Stimulated activated memory B cell treated with anti-CD40 and anti-IgM and Interleukin-4, amounts not matched to agents 10 μg/mL and 1 μg/mL and 100 μg/mL, for 72 hours (primary cell): Measurements from ENCODE around the gene SYNPR.

Experiments
- ATAC-seq: fragments of 150-1000 bp; cut with Tn5 transposase; 2 replicates; pipeline ENCODE4 v1.10.0; 2021
- H3K27ac Mint-ChIP-seq: one replicate; pipeline ENCODE4 v1.8.0; 2022; ENCODE audit warnings: mild to moderate bottlenecking, mixed read lengths
- H3K27me3 Mint-ChIP-seq: one replicate; pipeline ENCODE4 v1.8.0; 2022; ENCODE audit warnings: mixed read lengths
- H3K36me3 Mint-ChIP-seq: one replicate; pipeline ENCODE4 v1.8.0; 2022; ENCODE audit warnings: mixed read lengths
- H3K4me1 Mint-ChIP-seq: one replicate; pipeline ENCODE4 v1.8.0; 2022; ENCODE audit warnings: mixed read lengths
- H3K4me3 Mint-ChIP-seq: one replicate; pipeline ENCODE4 v1.8.0; 2022; ENCODE audit warnings: mild to moderate bottlenecking, moderate library complexity, mixed read lengths
- H3K9me3 Mint-ChIP-seq: one replicate; pipeline ENCODE4 v1.8.0; 2022; ENCODE audit warnings: mixed read lengths

The SYNPR gene

DNA sequence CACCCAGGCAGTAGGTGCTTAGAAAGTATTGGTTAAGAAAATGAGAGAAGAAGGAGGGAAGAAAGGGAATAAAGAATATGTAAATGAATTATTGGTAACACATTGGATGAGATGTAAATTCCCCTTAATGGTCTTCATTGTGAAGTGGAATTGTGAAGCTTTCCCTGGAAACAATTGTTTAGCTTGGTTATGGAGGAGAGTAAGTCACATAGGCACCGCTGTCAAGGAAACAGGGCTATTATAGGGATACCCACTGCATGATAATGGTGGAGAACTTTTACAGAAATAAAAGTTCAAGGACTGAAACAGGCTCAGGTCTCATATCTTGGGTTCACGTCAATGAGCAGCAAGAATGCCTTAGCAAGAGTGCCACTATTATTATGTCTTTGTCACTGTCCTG lies 9.5 kb downstream of the SYNPR start:
- H3K36me3 Mint-ChIP-seq = no peaks in the 10 kb centered on the region
- no peaks in the 10 kb centered on the region for H3K9me3 Mint-ChIP-seq
- H3K4me3 Mint-ChIP-seq = no peak overlapping the region

DNA sequence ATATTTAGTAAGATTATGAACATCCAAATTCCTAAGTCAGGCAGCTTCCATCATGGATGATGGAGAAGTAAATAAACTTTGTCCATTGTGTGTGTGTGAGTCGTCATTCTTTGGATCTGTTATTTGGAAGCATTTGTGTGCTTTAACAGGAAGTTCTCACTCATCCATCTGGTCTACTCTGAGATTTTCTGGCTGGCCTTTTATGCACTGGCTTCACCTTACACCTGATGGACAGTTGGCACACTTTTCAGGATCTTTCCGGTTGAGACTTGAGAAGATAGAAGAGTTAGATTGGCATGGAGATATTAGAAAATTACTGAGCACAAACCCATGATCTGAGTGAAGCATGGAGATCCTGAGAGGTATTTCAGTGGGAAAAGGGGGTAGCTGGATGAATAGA lies 12.6 kb downstream of the SYNPR start:
- Mint-ChIP-seq H3K36me3 (no peaks in the 10 kb centered on the region), H3K27ac (no peak overlapping the region), H3K27me3 (no peaks in the 10 kb centered on the region), H3K4me3 (no peak overlapping the region), H3K4me1 (no peaks in the 10 kb centered on the region), H3K9me3 (no peaks in the 10 kb centered on the region)
- no peak for ATAC-seq

More for the DNA sequence above, 9.5 kb downstream of the SYNPR start:
- no peak for ATAC-seq
- H3K27me3 Mint-ChIP-seq = no peaks in the 10 kb centered on the region
- H3K27ac Mint-ChIP-seq = no peak overlapping the region
- H3K4me1 Mint-ChIP-seq = no peaks in the 10 kb centered on the region

DNA sequence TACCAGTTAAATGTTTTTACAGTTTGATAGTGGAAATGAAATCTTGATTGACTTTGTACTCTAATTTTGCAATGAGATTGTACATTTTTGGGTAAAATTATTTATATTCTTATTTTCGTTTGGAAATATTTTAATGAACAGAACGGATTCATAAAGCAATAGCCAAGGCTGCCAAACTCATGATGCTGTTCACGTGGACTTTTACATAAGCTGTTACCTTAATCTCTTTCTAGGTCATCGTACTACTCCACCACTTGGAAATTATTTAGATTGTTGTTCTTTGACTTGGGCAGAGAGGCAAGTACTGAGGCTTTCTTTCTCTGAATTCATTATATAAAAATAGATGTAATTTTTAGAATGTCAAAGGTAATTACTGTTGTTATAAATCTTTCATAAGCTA lies 16.2 kb downstream of the SYNPR start:
- H3K9me3 Mint-ChIP-seq = peaks cover 2% of the 10 kb centered on the region
- no peak overlapping the region for H3K4me3 Mint-ChIP-seq
- H3K27me3 Mint-ChIP-seq = no peaks in the 10 kb centered on the region
- ATAC-seq = no peak
- no peaks in the 10 kb centered on the region for H3K4me1 Mint-ChIP-seq
- H3K27ac Mint-ChIP-seq = no peak overlapping the region
- H3K36me3 Mint-ChIP-seq = no peaks in the 10 kb centered on the region

DNA sequence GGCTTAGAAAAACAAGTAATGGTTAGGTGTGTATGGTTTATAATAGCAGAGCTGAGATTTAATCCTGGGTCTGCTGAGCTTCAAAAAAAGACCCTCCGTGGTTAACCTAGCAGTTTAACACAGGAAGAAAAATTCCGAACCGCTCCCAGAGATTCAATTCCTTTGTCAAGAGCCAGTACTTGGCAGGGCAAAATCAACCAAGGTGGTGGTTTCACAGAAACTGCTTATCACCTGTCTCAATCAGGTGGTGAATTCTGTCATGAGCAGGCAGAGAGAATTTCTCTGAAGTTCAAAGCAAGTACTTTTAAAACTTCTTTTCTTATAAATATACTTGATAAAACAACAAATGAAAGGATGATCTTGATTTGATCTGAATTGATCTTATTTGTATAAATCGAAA lies 17.2 kb downstream of the SYNPR start:
- H3K27ac Mint-ChIP-seq = no peak overlapping the region
- no peak for ATAC-seq
- H3K4me1 Mint-ChIP-seq = no peaks in the 10 kb centered on the region
- no peak overlapping the region for H3K4me3 Mint-ChIP-seq
- H3K9me3 Mint-ChIP-seq = peaks cover 2% of the 10 kb centered on the region
- H3K27me3 Mint-ChIP-seq = no peaks in the 10 kb centered on the region
- H3K36me3 Mint-ChIP-seq = no peaks in the 10 kb centered on the region

DNA sequence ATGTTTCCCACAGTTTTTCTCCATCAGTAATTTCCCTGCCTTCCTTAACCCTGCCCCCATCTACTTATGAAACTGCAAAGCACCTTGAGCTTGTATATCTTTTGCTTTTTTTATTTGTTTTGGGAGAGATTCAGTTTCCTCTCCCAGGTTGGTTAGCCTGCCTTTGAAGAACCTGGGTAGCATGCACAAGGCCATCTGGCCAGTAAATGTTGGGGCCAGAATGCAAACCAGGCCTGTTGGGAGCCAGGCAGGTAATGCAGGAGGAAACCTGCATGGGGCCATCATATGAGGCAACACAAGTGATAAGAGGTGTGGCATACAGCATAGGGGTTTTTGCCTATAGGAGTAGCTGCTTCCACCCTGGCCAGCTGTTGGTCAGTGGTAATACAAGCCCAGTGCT lies 17.7 kb downstream of the SYNPR start:
- Mint-ChIP-seq H3K27me3 (no peaks in the 10 kb centered on the region), H3K27ac (no peak overlapping the region), H3K9me3 (peaks cover 2% of the 10 kb centered on the region), H3K4me3 (no peak overlapping the region), H3K4me1 (no peaks in the 10 kb centered on the region), H3K36me3 (no peaks in the 10 kb centered on the region)
- ATAC-seq = no peak

DNA sequence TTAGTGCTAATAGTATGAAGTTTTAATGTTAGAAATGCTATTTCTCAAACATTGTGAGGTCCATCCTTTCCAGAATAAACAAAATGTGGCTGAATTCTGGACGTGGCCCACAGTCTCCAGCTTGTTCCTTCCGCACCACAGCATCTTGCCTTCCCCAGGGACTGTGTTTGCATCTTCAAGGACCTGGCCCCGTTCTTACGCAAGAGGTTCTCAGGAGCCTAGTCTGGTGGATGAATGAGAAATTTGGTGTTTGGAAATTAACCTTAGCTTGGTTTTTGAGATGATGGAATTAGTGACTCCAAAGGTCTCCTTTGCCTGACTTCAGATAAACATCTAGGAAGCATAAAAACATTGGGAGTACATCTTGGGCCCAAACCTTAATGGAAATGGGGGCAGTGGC lies 18.1 kb downstream of the SYNPR start:
- Mint-ChIP-seq H3K9me3 (peaks cover 2% of the 10 kb centered on the region), H3K27me3 (no peaks in the 10 kb centered on the region), H3K27ac (no peak overlapping the region), H3K4me3 (no peak overlapping the region), H3K36me3 (no peaks in the 10 kb centered on the region), H3K4me1 (no peaks in the 10 kb centered on the region)
- ATAC-seq = no peak

DNA sequence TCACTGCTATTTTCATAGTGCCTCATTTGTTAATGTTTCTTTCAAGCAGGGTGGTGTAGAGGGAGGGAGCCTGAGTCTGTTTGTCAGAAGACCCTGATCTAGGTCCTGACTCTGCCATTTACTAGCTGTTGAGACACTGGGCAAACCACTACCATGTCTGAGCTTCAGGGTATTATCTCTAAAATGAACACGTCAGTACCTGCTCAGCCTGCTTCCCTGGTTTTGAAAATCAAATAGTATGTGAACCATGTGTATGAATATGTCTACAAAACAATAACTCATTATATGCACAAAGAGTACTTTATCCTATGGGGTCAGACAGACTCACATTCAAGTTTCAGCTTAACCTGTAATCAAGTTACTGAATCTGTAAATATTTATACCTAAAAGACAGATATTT lies 25.1 kb downstream of the SYNPR start:
- no peaks in the 10 kb centered on the region for H3K27me3 Mint-ChIP-seq
- ATAC-seq = no peak
- H3K4me1 Mint-ChIP-seq = no peaks in the 10 kb centered on the region
- no peak overlapping the region for H3K4me3 Mint-ChIP-seq
- H3K9me3 Mint-ChIP-seq = peaks cover 2% of the 10 kb centered on the region
- H3K36me3 Mint-ChIP-seq = no peaks in the 10 kb centered on the region
- H3K27ac Mint-ChIP-seq = no peak overlapping the region

DNA sequence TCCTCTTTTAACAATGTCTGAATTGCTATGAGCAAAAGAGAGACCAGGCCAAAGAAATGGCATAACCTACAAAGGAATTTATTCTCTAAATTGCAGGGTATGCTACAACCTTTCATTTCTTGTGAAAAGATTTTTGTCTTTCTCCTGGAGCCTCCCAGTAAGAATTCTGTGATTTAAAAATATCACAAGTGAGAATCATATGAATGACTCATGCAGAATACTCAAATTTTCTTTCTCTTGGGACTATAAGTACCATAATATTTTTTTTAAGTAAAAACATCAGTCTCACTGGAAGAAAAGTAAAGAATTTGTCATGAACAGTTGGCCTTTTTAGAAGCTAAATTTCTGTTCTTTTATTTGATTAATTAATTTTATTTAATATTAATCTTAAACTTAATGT lies 26.3 kb downstream of the SYNPR start:
- H3K9me3 Mint-ChIP-seq = no peaks in the 10 kb centered on the region
- H3K27me3 Mint-ChIP-seq = no peaks in the 10 kb centered on the region
- H3K4me1 Mint-ChIP-seq = no peaks in the 10 kb centered on the region
- H3K27ac Mint-ChIP-seq = no peak overlapping the region
- no peak for ATAC-seq
- H3K36me3 Mint-ChIP-seq = no peaks in the 10 kb centered on the region
- no peak overlapping the region for H3K4me3 Mint-ChIP-seq

DNA sequence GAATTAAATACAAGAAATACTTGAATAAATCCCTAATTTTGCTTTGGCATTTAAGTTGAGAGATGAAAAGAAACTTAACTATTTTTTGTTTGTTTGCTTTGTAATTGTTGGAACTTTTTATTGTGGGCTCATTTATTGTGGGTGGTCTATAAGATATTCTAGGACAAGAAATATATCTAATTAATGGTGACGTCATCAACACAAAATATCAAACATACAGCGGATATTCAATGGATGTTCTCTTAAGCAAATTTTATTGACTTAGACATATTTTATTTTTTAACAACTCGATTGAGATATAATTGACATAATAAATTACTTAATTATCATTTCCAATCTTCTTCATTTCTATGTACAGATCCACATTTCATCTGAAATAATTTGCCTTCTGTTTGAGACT lies 30.0 kb downstream of the SYNPR start:
- Mint-ChIP-seq H3K9me3 (peaks cover 4% of the 10 kb centered on the region), H3K4me3 (no peak overlapping the region), H3K4me1 (no peaks in the 10 kb centered on the region), H3K36me3 (no peaks in the 10 kb centered on the region), H3K27me3 (no peaks in the 10 kb centered on the region), H3K27ac (no peak overlapping the region)
- ATAC-seq = no peak

DNA sequence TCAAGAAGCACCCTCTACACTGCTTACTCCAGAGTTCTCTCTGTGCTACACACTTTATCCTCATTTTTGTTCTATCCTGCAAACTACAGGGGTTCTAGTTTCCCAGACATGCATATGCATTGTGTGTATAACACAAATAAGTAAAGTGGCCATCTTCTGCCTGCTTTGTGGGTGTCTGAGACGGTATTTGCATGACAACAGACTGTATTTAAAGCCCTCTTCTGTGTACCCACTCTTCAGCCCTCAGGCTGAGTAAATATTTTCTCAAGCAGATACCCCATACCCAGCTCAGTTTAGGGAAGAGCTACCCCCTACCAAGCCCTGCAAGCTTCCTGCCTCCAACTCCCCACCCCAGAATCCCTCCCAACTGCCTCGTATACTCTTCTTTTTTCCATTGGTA lies 31.7 kb downstream of the SYNPR start:
- ATAC-seq = no peak
- Mint-ChIP-seq H3K4me1 (no peaks in the 10 kb centered on the region), H3K27ac (no peak overlapping the region), H3K9me3 (peaks cover 8% of the 10 kb centered on the region), H3K27me3 (no peaks in the 10 kb centered on the region), H3K36me3 (no peaks in the 10 kb centered on the region), H3K4me3 (no peak overlapping the region)

DNA sequence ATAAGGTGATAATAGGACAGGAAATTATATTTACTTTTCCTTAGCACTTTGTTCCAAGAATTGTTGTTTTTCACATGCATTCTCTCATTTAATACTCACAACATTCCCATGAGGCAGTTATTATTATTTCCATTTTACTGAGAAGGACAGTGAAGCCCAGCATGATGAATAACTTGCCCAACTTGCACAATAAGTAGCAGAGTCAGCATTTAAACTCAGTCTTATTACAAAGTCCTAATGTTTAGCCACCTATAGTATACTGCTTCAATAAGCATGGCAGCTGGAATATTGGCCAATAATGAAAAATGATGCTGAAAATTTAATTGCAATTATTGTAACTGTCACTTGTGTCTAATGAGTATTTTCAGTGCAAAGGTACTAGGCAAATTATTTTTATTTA lies 45.7 kb downstream of the SYNPR start:
- no peak overlapping the region for H3K27ac Mint-ChIP-seq
- H3K9me3 Mint-ChIP-seq = no peaks in the 10 kb centered on the region
- ATAC-seq = no peak
- H3K4me1 Mint-ChIP-seq = no peaks in the 10 kb centered on the region
- H3K36me3 Mint-ChIP-seq = no peaks in the 10 kb centered on the region
- no peaks in the 10 kb centered on the region for H3K27me3 Mint-ChIP-seq
- H3K4me3 Mint-ChIP-seq = no peak overlapping the region

DNA sequence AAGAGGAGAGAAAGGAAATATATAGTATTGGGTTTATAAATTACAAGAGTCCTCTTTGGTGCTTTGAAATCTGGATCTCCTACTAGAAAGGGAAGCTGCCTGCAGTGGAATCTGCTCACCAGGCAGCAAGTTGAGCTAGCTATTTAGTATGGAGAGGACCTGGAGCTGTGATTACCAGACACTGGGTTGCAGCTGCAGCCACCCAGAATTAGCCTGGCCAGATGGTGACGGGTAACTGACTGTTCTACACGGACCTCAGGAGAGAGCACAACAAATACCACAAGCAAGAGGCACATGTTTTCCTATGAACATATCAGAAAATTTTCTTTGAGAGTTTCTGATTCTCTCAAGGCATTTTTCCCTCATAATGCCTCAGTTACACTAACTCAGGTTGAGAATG lies 46.5 kb downstream of the SYNPR start:
- Mint-ChIP-seq H3K4me1 (no peaks in the 10 kb centered on the region), H3K4me3 (no peak overlapping the region), H3K36me3 (no peaks in the 10 kb centered on the region), H3K27ac (no peak overlapping the region), H3K27me3 (no peaks in the 10 kb centered on the region), H3K9me3 (no peaks in the 10 kb centered on the region)
- no peak for ATAC-seq

DNA sequence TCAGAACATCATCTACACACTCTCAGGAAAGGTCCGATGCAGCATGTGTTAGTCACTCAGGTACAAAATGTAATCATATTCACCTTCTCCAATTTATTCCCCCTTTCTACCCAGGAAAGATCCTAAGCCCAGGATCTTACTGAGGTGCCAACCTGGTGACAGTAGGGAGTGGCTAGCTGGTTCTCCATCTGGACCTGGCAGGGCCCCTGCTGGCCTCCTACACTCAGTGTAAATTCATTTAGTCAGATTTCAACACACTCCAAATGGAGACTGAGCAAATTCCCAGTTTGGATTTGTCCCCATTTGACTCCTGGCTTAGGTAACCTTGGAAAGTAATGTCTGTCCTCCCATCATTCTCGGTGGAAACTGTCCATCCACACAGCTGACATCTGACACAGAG lies 47.3 kb downstream of the SYNPR start:
- no peak overlapping the region for H3K27ac Mint-ChIP-seq
- H3K9me3 Mint-ChIP-seq = no peaks in the 10 kb centered on the region
- no peak for ATAC-seq
- H3K4me3 Mint-ChIP-seq = no peak overlapping the region
- H3K36me3 Mint-ChIP-seq = no peaks in the 10 kb centered on the region
- H3K4me1 Mint-ChIP-seq = no peaks in the 10 kb centered on the region
- H3K27me3 Mint-ChIP-seq = no peaks in the 10 kb centered on the region

DNA sequence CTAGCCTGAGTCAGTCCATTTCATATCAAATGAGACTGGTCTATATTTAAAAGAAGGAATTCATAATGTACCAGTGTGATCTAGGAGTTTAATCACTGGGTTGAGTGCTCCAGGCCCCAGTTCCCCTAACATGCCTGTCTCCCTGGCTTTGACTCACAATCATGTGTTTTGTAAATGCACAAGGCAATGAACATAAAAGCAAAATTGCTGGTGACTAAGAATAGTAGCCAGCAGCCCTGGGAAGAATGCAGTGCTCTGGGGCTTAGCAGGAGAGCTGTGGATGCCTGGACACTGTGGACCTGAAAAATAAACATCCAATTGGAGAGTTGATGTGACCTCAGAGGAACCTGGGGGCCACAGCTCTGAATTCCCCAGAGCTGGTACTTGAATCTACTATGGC lies 50.3 kb downstream of the SYNPR start:
- Mint-ChIP-seq H3K27me3 (peaks cover 12% of the 10 kb centered on the region), H3K4me3 (no peak overlapping the region), H3K9me3 (no peaks in the 10 kb centered on the region), H3K36me3 (no peaks in the 10 kb centered on the region), H3K27ac (no peak overlapping the region), H3K4me1 (no peaks in the 10 kb centered on the region)
- no peak for ATAC-seq

DNA sequence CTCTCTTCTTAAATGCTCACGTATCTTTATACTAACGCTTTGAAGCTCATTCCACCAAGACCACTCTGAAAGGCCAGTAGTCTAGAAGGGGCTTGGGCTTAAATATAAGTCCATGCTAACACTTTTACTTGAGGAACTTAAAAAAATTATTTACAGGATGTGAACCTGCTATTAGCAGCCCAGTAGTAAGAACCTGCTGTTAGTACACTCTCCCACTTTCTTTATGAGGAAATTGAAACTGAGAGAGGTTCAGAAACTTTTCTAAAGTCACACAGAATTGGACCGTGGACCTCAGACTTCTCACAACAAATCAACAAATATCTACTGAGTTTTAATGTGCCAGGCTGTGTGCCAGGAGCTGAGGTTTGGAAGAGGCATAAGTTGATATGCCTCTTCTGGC lies 53.4 kb downstream of the SYNPR start:
- H3K27ac Mint-ChIP-seq = no peak overlapping the region
- H3K9me3 Mint-ChIP-seq = no peaks in the 10 kb centered on the region
- no peaks in the 10 kb centered on the region for H3K36me3 Mint-ChIP-seq
- no peaks in the 10 kb centered on the region for H3K4me1 Mint-ChIP-seq
- peaks cover 12% of the 10 kb centered on the region for H3K27me3 Mint-ChIP-seq
- H3K4me3 Mint-ChIP-seq = no peak overlapping the region
- no peak for ATAC-seq

DNA sequence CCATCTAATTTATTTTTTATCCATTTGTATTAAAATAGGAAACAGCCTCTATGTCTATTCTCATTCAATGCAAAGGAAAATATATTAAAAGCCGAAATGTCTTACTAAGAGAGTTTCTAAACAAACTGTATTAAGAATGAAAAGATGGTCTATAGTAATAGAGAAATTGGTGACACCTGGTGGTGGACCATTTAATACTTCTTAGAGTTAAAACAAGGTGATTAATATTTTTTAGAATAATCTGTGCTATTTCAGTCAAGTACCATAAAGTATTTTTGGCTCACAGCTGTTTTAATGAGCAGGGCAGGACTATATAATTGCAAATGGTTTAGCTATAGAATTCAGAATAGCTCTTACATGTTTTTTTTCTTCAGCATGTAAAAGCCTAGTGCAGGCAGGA lies 55.7 kb downstream of the SYNPR start:
- H3K36me3 Mint-ChIP-seq = no peaks in the 10 kb centered on the region
- peaks cover 12% of the 10 kb centered on the region for H3K27me3 Mint-ChIP-seq
- H3K9me3 Mint-ChIP-seq = no peaks in the 10 kb centered on the region
- no peak overlapping the region for H3K4me3 Mint-ChIP-seq
- no peaks in the 10 kb centered on the region for H3K4me1 Mint-ChIP-seq
- no peak for ATAC-seq
- no peak overlapping the region for H3K27ac Mint-ChIP-seq

DNA sequence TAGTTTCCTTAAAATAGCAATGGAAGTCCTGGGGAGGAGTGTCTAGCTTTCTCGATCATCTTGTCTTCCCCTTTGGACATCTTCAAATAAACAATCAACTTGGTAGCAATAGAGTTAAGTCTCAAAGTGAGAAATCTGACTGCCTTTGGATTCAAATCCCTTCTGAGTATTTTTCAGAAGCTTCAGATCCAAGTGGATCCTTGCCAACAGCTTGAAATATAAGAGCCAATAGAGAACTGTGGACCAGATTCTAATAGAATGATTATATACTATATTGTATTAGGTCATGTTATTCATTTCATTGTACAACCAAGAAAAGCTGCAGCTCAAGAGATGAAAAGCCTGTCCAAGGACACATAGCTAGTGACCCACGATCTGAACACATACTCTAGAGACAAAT lies 60.2 kb downstream of the SYNPR start:
- Mint-ChIP-seq H3K4me3 (no peak overlapping the region), H3K9me3 (peaks cover 4% of the 10 kb centered on the region), H3K27ac (no peak overlapping the region), H3K27me3 (no peaks in the 10 kb centered on the region), H3K36me3 (no peaks in the 10 kb centered on the region), H3K4me1 (no peaks in the 10 kb centered on the region)
- ATAC-seq = no peak
